ENCODE measurements around the gene PDIA4.
"Not testable (repeated sequence)": the region's sequence is repeated elsewhere in the genome, so short reads cannot be mapped to it uniquely, and the experiment has no call there.

The PDIA4 gene

GRCh38 chr7:149003018-149003417 is 25.3 kb downstream of the PDIA4 start:
- no peak for DNase-seq (ENCODE audit: low spot score)

- DNase-seq (ENCODE audit: low spot score), result no peak
Measured at GRCh38 chr7:149002604-149003003, 25.7 kb downstream of the PDIA4 start.

- DNase-seq (ENCODE audit: low spot score), result no peak
Measured at GRCh38 chr7:149001427-149002068, 26.8 kb downstream of the PDIA4 start.

- no peak for DNase-seq (ENCODE audit: low spot score)
Measured at GRCh38 chr7:149000961-149001360, 27.3 kb downstream of the PDIA4 start.

- DNase-seq (ENCODE audit: low spot score), result no peak
Measured at GRCh38 chr7:148999192-148999591, 29.1 kb downstream of the PDIA4 start.

GRCh38 chr7:148997497-148997896 is 30.8 kb downstream of the PDIA4 start:
- no peak for DNase-seq (ENCODE audit: low spot score)

- DNase-seq (ENCODE audit: low spot score), result no peak
Measured at GRCh38 chr7:148994576-148994975, 33.7 kb downstream of the PDIA4 start.

GRCh38 chr7:148993193-148993592 is 35.1 kb downstream of the PDIA4 start:
- no peak for DNase-seq (ENCODE audit: low spot score)

- DNase-seq (ENCODE audit: low spot score), result no peak
Measured at GRCh38 chr7:148991536-148991935, 36.8 kb downstream of the PDIA4 start.

GRCh38 chr7:148987751-148988512 is 40.4 kb downstream of the PDIA4 start:
- peak; percentile 37 for DNase-seq (ENCODE audit: low spot score)

GRCh38 chr7:148987010-148987750 is 41.1 kb downstream of the PDIA4 start:
- peak; percentile 92 for DNase-seq (ENCODE audit: low spot score)

- DNase-seq (ENCODE audit: low spot score), result no peak
Measured at GRCh38 chr7:148986742-148987009, 41.6 kb downstream of the PDIA4 start.

GRCh38 chr7:148983200-148984146 is 44.8 kb downstream of the PDIA4 start:
- peak; percentile 76 for DNase-seq (ENCODE audit: low spot score)

GRCh38 chr7:148982654-148983199 is 45.6 kb downstream of the PDIA4 start:
- no peak for DNase-seq (ENCODE audit: low spot score)

GRCh38 chr7:148979827-148980226 is 48.5 kb downstream of the PDIA4 start:
- no peak for DNase-seq (ENCODE audit: low spot score)

GRCh38 chr7:148979072-148979471 is 49.2 kb downstream of the PDIA4 start:
- DNase-seq (ENCODE audit: low spot score), result not testable (repeated sequence)

- no peak for DNase-seq (ENCODE audit: low spot score)
Measured at GRCh38 chr7:148978091-148978490, 50.2 kb downstream of the PDIA4 start.

- DNase-seq (ENCODE audit: low spot score), result no peak
Measured at GRCh38 chr7:148975896-148976295, 52.4 kb downstream of the PDIA4 start.

GRCh38 chr7:148973256-148973655 is 55.0 kb downstream of the PDIA4 start:
- DNase-seq (ENCODE audit: low spot score), result no peak

- no peak for DNase-seq (ENCODE audit: low spot score)
Measured at GRCh38 chr7:148972375-148972774, 55.9 kb downstream of the PDIA4 start.

- DNase-seq (ENCODE audit: low spot score), result no peak
Measured at GRCh38 chr7:148967602-148968001, 60.7 kb downstream of the PDIA4 start.

GRCh38 chr7:148967032-148967372 is 61.3 kb downstream of the PDIA4 start:
- DNase-seq (ENCODE audit: low spot score), result no peak
